Uterus (tissue), 4 donors: ENCODE measurements around the gene NFX1. TPM values are rescaled to one million over a fixed set of nuclear protein-coding genes. Genes with fewer than 3 reads are reported as not detected.

Experiments
- DNase-seq, 2 donors: peaks; one replicate each; pipeline ENCODE4 v3.0.0-alpha.2; 2019 to 2020
- H3K27ac ChIP-seq, 2 donors: fragments of 200-600 bp; sonication (generic); 1 replicate in 1 of 2; 2 replicates in 1 of 2; pipeline ENCODE4 v1.5.1; 2016 to 2018
- H3K27me3 ChIP-seq, 2 donors: fragments of 200-600 bp; sonication (generic); one replicate each; pipeline ENCODE4 v1.5.1; 2018 to 2019; ENCODE audit warnings: control low read depth in 1 of 2
- H3K36me3 ChIP-seq, 2 donors: fragments of 200-600 bp; sonication (generic); one replicate each; pipeline ENCODE4 v1.5.1; 2019; ENCODE audit warnings: control low read depth in 1 of 2
- H3K4me1 ChIP-seq, 2 donors: fragments of 200-600 bp; sonication (generic); one replicate each; pipeline ENCODE4 v1.5.1; 2018 to 2019; ENCODE audit warnings: control low read depth in 1 of 2
- H3K4me3 ChIP-seq, 2 donors: fragments of 200-600 bp; sonication (generic); 1 replicate in 1 of 2; 2 replicates in 1 of 2; pipeline ENCODE4 v1.5.1; 2018 to 2019; ENCODE audit warnings: mild to moderate bottlenecking in 1 of 2
- H3K9me3 ChIP-seq, 2 donors: fragments of 200-600 bp; sonication (generic); one replicate each; pipeline ENCODE4 v1.5.1; 2019; ENCODE audit warnings: control low read depth in 1 of 2
- CTCF ChIP-seq, 4 experiments: fragments of 200-600 bp in 2 of 4; fragments of 450-650 bp in 2 of 4; sonication (generic) in 2 of 4; IDR thresholded peaks; one replicate each; pipeline ENCODE4 v1.5.1; 2016 to 2019; ENCODE audit warnings: antibody characterized with exemption in 4 of 4, mild to moderate bottlenecking in 2 of 4, moderate library complexity in 1 of 4
- POLR2A ChIP-seq, 2 donors: fragments of 450-650 bp; IDR thresholded peaks; one replicate each; pipeline ENCODE4 v1.6.1; 2016; ENCODE audit warnings: antibody characterized with exemption in 2 of 2, mild to moderate bottlenecking in 1 of 2, moderate library complexity in 1 of 2
- intact Hi-C: fragments of 100-400 bp; cut with DNase I; formaldehyde crosslinking; loops from one replicate; pipeline ENCODE4 v1.15.1; 2023; ENCODE audit warnings: low total_unique reads
- total RNA-seq, 4 donors: library from RNA; depleted of rRNA in 3 of 4; stranded (reverse); fragments of >200 nt in 3 of 4; gene quantifications; one replicate each; pipeline versions ENCODE4 v1.1.0 to v1.2.4, GENCODE V29; 2014 to 2023
- donor health status: DM: yes; HTN: yes; CAD: no.

Gene NFX1
- total RNA-seq, 4 donors from 2014 or later: 18.5 to 52.9 (median 27.9) TPM

- Histone ChIP-seq H3K4me3 (no peak overlapping the region), H3K9me3 (no peaks in the 10 kb centered on the region), H3K36me3 (no peaks in the 10 kb centered on the region), H3K27ac (no peak overlapping the region), H3K27me3 (no peaks in the 10 kb centered on the region), H3K4me1 (no peaks in the 10 kb centered on the region)
- no peak for DNase-seq
- intact Hi-C loops: no loop called here
- TF ChIP-seq POLR2A (IDR thresholded peaks at IDR 0.05): no peak
- no peak for TF ChIP-seq CTCF (IDR thresholded peaks at IDR 0.05)
Measured at GRCh38 chr9:33277484-33277883, 12.8 kb upstream of the NFX1 start.

- Histone ChIP-seq H3K27me3 (no peaks in the 10 kb centered on the region), H3K27ac (no peak overlapping the region), H3K4me1 (no peaks in the 10 kb centered on the region), H3K36me3 (no peaks in the 10 kb centered on the region), H3K9me3 (no peaks in the 10 kb centered on the region), H3K4me3 (no peak overlapping the region)
- no peak for TF ChIP-seq POLR2A (IDR thresholded peaks at IDR 0.05)
- no peak for TF ChIP-seq CTCF (IDR thresholded peaks at IDR 0.05)
- no peak for DNase-seq
- intact Hi-C loops: no loop called here
Measured at GRCh38 chr9:33285502-33285901, 4.8 kb upstream of the NFX1 start.

DNA sequence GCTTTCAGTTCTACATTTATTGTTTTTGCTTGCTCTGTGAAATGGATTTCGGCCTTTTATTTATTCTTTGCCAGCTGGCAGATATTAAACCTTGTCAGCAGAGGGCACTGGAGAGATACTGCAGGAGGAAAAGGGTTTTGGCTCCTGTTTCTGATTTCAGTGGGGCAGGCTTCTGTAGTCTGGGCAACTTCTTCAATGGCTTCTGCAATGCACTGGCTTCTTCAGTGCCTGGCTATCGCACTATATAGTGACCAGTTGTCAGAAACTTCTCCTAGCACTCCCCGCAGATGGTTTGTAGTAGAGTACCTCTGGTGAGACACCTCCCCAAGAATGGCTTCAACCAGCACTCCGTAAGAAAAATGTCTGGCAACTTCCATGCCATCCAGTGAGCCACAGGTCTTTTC lies 3.2 kb upstream of the NFX1 start:
- intact Hi-C loops: no loop called here
- H3K36me3 ChIP-seq: no peaks in the 10 kb centered on the region

DNA sequence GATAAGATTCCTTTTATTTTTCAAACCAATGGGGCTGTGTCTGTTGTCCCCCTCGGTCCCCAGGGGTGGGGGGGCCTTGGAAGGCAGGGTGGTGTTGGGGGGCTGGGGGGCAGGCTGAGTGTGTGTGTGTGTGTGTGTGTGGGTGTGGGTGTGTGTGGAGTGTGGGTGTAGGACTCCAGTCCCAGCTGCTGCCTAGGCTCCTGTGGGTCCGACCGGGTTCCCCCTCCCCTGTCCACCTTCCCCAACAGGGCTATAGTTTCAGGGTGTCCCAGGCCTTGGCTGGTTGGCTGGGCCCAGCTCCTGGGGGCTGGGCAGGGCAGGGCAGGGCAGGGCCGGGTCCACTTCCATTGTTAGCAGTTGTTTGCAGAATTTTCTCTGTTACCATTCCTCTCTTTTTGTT lies 2.1 kb upstream of the NFX1 start:
- Histone ChIP-seq H3K27me3 (no peaks in the 10 kb centered on the region), H3K9me3 (no peaks in the 10 kb centered on the region), H3K36me3 (no peaks in the 10 kb centered on the region), H3K27ac (peak overlapping the region in 1 of 2 donors; percentile 92), H3K4me3 (no peak overlapping the region), H3K4me1 (peaks cover 0 to 3% of the 10 kb centered on the region in 2 donors)
- intact Hi-C loops: no loop called here
- DNase-seq: no peak
- no peak for TF ChIP-seq CTCF (IDR thresholded peaks at IDR 0.05)
- no peak for TF ChIP-seq POLR2A (IDR thresholded peaks at IDR 0.05)

More for the DNA sequence above, 3.2 kb upstream of the NFX1 start:
- Histone ChIP-seq H3K9me3 (no peaks in the 10 kb centered on the region), H3K4me3 (no peak overlapping the region), H3K4me1 (peaks cover 0 to 3% of the 10 kb centered on the region in 2 donors), H3K27ac (peak overlapping the region in 1 of 2 donors; percentile 3), H3K27me3 (no peaks in the 10 kb centered on the region)
- peak in 1 of 2 donors; percentile 37 for DNase-seq
- TF ChIP-seq CTCF (IDR thresholded peaks at IDR 0.05): peak; percentile 50 to 61 (median 56)
- no peak for TF ChIP-seq POLR2A (IDR thresholded peaks at IDR 0.05)

- peak; percentile 26 to 28 for DNase-seq
- Histone ChIP-seq H3K27ac (peak overlapping the region; percentile 92 to 95), H3K36me3 (no peaks in the 10 kb centered on the region), H3K4me1 (peaks cover 0 to 7% of the 10 kb centered on the region in 2 donors), H3K27me3 (no peaks in the 10 kb centered on the region), H3K4me3 (peak overlapping the region in 1 of 2 donors; percentile 94), H3K9me3 (no peaks in the 10 kb centered on the region)
- intact Hi-C loops: no loop called here
- TF ChIP-seq POLR2A (IDR thresholded peaks at IDR 0.05) (no peak), CTCF (IDR thresholded peaks at IDR 0.05) (no peak)
Measured at GRCh38 chr9:33288828-33289483, 1.4 kb upstream of the NFX1 start.
